Inflammatory macrophage treated with lipopolysaccharide for 1 hour (primary cell): Measurements from ENCODE around the gene STMN1.
A peak's percentile ranks its signal among the peaks of the same experiment; 100 is the strongest.
"Not testable (repeated sequence)": the region's sequence is repeated elsewhere in the genome, so short reads cannot be mapped to it uniquely, and the experiment has no call there.

ENCODE experiments used
- DNase-seq, 2 donors: peaks; one replicate each; pipeline ENCODE4 v3.0.0-alpha.2; 2020 to 2022

The STMN1 gene

DNA sequence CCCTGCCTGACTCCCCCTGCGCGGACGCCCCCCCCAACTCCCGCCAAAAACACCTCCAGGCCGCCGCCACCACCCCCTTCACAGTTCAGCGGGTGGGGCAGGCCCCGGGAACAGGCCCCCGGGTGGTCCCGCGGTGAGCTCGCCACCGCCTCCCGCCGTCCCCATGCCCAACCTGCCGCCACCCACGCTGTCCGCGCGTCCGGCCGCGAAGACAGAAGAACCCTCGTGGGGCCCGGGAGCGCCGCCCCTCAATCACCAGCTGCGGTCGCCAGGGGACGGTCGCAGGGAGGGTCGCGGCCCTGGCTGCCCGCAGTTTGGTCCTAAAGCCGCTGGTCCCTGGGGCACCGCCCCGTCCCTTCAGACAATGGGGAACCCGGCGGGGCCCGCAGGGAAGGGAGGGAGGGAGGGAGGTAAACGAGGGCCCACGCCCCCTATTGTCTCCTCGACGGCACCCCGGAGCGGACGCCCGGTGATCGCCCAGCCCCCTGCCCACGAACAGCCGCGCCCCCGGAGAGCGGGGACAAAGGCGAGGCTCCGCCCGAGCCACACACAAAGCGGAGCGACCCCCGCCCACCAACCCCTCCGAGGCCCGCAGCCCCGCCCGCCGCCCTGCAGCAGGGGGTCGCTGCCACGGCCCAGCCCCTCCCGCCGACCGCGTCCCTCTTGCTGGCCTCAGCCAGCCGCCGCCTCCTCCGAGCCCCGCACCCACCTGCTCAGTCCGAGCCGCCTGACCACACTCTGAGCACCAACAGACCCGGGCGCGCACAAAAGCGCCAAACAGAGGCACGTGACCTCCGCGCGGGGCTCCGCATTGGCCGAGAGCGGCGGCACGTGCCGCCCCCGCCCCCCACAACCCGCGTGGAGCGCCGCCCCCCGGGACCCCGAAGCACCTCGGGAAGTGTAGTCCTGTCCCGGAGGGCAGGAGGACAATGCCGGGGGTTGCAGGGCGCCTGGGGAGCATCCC lies at the start of gene STMN1:
STMN1 (minus strand) TSS at position 740 of the 964 bp plus-strand sequence. CDS start 1,743 bp downstream, outside the sequence.
- DNase-seq, result peak in 1 of 2 donors; percentile 61

DNA sequence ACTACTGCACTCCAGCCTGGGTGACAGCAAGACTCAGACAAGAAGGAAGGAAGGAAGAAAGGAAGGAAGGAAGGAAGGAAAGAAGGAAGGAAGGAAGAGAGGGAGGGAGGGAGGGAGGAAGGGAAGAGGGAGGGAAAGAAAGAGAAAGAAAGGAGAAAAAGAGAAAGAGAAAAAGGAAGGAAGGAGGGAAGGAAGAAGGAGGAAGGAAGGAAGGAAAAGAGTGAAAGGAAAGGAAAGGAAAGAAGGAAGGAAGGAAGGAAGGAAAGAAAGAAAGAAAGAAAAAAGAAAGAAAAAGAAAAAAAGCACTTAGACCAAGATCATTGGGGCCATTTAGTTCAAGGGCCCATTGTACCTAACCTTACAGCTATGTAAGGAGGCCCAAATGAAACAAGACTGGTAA lies 49.3 kb upstream of the STMN1 start:
- DNase-seq, result no peak

- DNase-seq, result no peak
Observed at GRCh38 chr1:25954282-25954938, 48.2 kb upstream of the STMN1 start.

DNA sequence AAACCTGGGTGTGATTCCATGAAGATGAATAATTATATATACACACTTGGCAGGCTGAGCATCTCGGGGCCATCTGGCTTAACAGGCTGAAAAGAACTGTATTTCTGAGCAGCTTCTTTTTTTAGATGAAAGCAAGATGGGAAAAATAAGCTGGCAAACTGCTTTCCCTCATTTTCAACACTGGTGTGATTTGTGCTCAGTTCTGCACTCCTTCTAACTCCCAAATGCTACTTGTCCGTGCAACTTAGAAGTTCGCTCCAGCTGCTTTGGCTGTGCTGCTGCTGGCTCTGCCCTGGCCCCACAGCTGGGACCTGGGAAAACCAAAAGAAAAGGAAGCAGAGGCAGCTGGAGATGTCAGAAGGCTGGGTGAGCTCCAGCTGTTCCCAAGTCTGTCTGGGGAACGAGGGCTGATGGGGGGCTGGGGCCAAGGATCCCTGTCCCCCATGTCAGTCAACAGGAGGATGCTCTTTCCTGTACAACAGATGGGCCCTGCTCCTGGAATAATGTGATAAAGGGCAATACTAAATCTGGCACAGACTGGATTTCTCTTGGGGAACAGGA lies 46.7 kb upstream of the STMN1 start:
- DNase-seq, result no peak

GRCh38 chr1:25948641-25949040 lies 42.4 kb upstream of the STMN1 start:
- no peak for DNase-seq

DNA sequence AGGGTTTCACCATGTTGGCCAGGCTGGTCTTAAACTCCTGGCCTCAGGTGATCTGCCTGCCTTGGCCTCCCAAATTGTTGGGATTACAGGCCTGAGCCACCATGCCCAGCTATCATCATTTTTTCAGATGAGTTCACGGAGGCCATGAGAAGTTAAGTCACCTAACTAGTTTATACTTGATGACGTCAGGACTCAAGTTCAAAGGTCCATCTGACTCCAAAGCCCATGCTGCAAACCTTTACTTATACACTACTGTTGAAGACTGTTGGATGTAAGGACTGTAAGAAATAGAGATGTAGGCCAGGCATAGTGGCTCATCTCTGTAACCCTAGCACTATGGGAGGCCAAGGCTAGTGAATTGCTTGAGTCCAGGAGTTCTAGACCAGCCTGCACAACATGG lies 40.8 kb upstream of the STMN1 start:
- no peak for DNase-seq

GRCh38 chr1:25945761-25946160 lies 39.5 kb upstream of the STMN1 start:
- no peak for DNase-seq

DNA sequence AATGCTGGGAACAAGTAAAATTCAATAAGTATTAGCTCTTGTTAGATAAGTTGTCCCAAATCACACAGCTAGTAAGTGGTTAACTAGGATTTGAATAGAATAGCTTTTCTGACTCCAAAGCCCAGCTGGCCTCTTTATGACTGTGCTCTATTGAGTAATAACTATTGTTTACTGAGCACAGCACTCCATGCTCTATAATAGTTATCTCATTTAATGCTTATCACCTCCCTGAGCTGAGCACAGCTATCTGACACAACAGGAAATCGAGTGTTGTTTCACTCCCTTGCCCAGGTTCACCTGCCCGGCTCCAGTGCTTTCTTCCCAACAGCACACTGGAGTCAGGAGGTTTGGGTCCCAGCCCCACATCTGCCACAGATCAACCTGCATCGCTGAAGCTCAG lies 38.8 kb upstream of the STMN1 start:
- DNase-seq, result no peak

DNA sequence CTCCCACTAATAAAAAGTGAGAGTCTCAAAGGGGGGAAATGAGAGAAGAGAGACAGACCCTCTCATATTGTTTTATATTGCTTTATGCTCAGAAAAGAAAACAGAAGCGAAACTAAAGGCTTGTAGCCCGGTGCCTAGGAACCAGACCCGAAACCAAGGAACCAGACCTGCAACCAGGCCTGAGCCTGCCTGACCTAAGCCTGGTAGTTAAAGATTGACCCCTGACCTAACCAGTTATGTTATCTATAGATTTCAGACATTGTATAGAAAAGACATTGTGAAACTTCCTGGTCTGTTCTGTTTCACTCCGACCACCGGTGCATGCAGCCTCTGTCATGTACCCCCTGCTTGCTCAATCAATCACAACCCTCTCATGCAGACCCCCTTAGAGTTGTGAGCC lies 37.3 kb upstream of the STMN1 start:
- DNase-seq, result not testable (repeated sequence)

GRCh38 chr1:25936947-25937346 lies 30.7 kb upstream of the STMN1 start:
- DNase-seq, result no peak

DNA sequence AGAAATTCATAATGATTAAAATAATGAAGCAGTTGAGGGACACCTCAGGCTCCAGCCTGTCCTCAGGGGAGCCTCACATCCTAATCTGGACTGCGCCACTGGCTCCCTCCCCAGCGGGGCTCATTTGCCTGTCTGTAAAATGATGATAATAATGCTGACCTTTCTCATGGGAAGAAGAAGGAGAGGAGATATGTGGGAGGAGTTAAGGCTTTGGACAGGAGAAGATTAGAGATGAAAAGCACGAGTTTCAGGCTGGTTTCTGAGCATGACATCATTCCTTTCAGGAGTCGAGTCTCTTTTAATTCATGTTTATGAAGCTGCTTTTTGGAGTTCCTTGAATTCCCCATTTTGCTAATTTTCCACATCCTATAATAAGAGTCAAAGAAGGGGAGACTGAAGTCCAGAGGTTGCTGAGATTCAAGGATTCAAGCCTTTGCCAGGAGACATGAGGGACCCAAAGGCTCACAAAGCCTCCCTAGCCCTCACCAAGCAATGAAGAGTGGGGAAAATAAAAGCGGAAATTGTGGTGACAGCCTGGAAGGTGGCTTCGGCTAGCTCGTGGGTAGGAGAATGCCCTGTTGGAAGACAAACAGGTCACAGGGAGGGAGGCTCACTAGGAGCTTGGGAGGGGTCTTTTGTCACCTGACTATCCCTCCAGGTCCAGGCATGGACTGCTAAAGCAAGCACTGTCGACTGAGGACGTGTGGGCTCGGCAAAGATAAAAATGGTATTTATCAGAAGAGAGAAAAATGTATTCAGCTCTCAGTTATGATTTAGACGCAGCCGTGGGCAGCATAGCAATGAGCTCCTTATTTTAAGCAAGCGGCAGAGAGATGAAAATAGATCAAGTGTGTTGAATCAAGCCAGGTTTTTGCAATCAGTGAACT lies 27.5 kb upstream of the STMN1 start:
- DNase-seq, result no peak

GRCh38 chr1:25932811-25933400 lies 26.7 kb upstream of the STMN1 start:
- DNase-seq, result not testable (repeated sequence)

GRCh38 chr1:25932321-25932720 lies 26.1 kb upstream of the STMN1 start:
- no peak for DNase-seq

- no peak for DNase-seq
Observed at GRCh38 chr1:25929016-25929415, 22.8 kb upstream of the STMN1 start.

DNA sequence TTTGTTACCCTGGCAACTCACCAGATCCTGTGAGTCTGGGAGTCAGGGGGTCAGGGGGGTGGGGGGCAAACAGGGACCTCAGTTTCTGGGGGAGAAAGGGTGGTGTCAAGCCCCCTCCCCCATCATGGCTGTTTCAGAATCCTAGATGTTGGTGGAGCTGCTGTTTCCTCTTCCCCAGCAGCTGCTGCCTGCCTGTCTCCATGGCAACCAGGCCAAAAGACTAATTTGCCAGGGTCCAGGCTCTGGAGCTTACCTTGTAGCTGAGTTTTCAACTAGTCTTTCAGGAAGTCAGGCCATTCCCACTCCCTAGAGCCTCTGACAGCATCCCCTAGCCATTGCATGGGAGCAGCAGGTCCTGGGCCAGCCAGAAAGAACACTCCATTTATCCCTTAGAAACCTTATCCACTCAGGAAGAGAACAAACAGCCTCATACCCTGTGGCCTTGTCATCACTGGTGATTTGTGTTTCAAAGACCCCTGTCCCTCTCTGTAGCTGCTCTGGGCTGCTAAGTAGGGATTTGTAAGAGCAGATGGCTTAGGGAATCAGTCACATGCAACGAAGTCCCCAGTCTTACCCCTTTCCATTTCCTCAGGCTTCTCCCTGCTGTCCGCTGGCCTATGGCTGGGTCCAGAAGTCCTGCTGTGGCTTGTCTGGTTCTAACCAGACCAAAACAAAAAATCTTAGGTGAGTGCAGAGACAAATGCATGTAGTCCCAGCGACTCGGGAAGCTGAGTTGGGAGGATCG lies 21.5 kb upstream of the STMN1 start:
- no peak for DNase-seq

- DNase-seq, result no peak
Observed at GRCh38 chr1:25926731-25927496, 20.7 kb upstream of the STMN1 start.

- DNase-seq, result peak in 1 of 2 donors; percentile 47
Observed at GRCh38 chr1:25924454-25924853, 18.2 kb upstream of the STMN1 start.

DNA sequence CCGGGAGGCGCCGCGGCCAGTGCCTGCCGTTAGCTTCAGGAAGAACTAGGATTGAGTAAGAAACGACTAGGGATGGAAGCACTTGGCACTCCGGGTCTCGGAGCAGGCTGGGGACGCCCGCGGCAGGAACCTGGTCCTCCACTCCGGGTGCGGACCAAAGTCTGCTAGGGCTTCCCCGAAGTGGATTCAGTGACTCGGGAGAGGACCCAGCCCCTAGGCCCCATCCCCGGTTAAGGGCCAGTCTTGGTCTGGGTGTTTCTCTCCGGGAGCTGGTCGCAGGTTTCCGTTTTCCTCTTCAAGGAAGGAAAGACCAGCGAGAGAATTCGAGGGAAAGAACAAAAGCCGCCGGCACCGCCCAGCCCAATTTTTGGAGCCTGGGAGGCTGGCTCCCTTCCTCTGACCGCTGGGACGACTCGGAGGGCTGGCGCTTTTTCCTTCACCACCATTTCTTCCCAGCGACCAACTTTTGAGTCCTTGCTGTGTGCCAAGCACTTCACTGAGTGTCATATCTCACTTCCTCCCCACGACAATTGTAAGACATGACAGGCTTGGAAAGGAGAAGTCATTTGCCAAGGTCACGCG lies 16.8 kb upstream of the STMN1 start:
- peak; percentile 50 for DNase-seq

- DNase-seq, result no peak
Observed at GRCh38 chr1:25922056-25922970, 16.1 kb upstream of the STMN1 start.
